Measurements from ENCODE around the gene SYT1.
"Not testable (repeated sequence)": the region's sequence is repeated elsewhere in the genome, so short reads cannot be mapped to it uniquely, and the experiment has no call there.

The SYT1 gene

DNA sequence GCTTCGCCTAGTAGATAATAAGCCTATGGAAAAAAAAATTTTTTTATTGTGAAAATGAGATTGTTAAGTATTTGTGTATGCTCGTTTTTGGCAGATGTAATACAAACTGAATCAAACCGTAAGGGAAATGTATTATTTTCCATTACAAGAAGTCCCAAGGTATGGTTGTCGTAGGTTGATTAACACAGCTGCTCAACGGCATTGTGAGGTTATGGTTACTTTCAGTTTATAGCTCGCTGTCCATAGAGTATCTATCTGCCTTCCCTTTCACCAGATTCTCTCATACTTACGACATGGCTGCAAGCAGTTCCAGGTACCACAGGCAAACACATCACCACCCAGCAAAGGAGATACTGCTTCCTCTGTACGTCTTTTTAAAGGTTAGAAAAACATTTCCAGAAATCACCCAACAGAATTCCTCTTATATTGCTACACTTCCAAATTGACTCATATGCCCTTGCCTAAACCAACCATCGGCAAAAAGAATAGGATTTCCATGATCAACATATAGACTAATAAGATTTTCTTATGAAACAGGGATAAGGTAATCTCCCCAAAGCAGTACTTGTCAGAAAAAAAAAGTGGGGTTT lies 338.6 kb downstream of the SYT1 start:
- Histone ChIP-seq H3K36me3 (ENCODE audit: control insufficient read depth, insufficient read depth, low read length) (no peaks in the 10 kb centered on the region), H3K9me3 (ENCODE audit: control insufficient read depth, insufficient read depth, low read length) (no peaks in the 10 kb centered on the region), H3K9ac (ENCODE audit: low read depth, low read length) (no peak overlapping the region), H3K27ac (ENCODE audit: low read depth, low read length) (no peak overlapping the region), H3K4me1 (ENCODE audit: control insufficient read depth, insufficient read depth, low read length) (peaks cover 7% of the 10 kb centered on the region; the same call in 1 of the 2 replicates), H3K4me3 (ENCODE audit: low read depth, low read length) (no peak overlapping the region), H3K27me3 (ENCODE audit: control insufficient read depth, insufficient read depth, low read length) (no peaks in the 10 kb centered on the region)

DNA sequence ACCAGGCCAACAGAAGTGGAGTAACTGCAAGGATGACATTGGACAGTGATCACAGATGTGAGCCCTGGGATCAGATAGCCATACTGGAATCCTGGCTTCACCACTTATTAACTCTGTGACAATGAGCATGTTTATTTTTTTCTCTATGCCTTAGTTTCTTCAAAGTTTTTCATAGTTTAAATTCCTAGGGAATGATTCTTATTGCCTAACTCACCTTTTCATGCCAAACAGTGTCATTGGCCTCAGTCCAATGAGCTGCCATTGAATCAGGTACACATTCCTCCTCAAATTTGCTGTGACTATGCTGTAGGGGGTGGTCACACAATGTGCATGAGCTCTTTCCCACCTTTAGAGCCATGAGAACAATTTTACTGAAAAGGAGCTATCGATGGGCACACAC lies 342.3 kb downstream of the SYT1 start:
- no peaks in the 10 kb centered on the region for H3K36me3 ChIP-seq (ENCODE audit: control insufficient read depth, insufficient read depth, low read length)
- no peaks in the 10 kb centered on the region for H3K9me3 ChIP-seq (ENCODE audit: control insufficient read depth, insufficient read depth, low read length)
- no peak overlapping the region for H3K27ac ChIP-seq (ENCODE audit: low read depth, low read length)
- H3K4me3 ChIP-seq (ENCODE audit: low read depth, low read length): no peak overlapping the region
- H3K27me3 ChIP-seq (ENCODE audit: control insufficient read depth, insufficient read depth, low read length): no peaks in the 10 kb centered on the region
- no peaks in the 10 kb centered on the region for H3K4me1 ChIP-seq (ENCODE audit: control insufficient read depth, insufficient read depth, low read length)
- no peak overlapping the region for H3K9ac ChIP-seq (ENCODE audit: low read depth, low read length)

DNA sequence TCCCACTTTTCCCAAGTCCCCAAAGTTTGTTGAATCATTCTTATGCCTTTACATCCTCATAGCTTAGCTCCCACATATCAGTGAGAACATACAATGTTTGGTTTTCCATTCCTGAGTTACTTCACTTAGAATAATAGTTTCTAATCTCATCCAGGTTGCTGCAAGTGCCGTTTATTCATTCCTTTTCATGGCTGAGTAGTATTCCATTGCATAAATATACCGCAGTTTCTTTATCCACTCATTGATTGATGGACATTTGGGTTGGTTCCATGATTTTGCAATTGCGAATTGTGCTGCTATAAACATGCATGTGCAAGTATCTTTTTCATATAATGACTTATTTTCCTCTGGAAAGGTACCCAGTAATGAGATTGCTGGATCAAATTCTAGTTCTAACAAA lies 345.8 kb downstream of the SYT1 start:
- not testable (repeated sequence) for H3K4me1 ChIP-seq (ENCODE audit: control insufficient read depth, insufficient read depth, low read length); H3K4me3 ChIP-seq (ENCODE audit: low read depth, low read length); H3K27me3 ChIP-seq (ENCODE audit: control insufficient read depth, insufficient read depth, low read length); H3K27ac ChIP-seq (ENCODE audit: low read depth, low read length); H3K36me3 ChIP-seq (ENCODE audit: control insufficient read depth, insufficient read depth, low read length); H3K9ac ChIP-seq (ENCODE audit: low read depth, low read length); H3K9me3 ChIP-seq (ENCODE audit: control insufficient read depth, insufficient read depth, low read length)

DNA sequence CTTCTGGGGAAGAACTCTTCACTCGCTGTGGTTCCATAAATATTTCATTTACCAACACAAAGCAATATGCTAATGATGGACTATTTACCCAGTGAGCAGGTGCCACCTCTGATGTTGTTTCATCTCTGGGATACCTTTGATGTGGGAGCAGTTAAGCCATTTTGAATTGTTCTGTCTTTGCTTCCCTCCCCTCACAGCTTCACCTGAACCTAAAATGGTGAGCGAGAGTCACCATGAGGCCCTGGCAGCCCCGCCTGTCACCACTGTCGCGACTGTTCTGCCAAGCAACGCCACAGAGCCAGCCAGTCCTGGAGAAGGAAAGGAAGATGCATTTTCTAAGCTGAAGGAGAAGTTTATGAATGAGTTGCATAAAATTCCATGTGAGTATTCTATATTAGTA lies 352.7 kb downstream of the SYT1 start:
- Histone ChIP-seq H3K9ac (ENCODE audit: low read depth, low read length) (no peak overlapping the region), H3K36me3 (ENCODE audit: control insufficient read depth, insufficient read depth, low read length) (peaks cover 5% of the 10 kb centered on the region; the same call in 1 of the 2 replicates), H3K27ac (ENCODE audit: low read depth, low read length) (no peak overlapping the region), H3K4me1 (ENCODE audit: control insufficient read depth, insufficient read depth, low read length) (no peaks in the 10 kb centered on the region), H3K27me3 (ENCODE audit: control insufficient read depth, insufficient read depth, low read length) (no peaks in the 10 kb centered on the region), H3K4me3 (ENCODE audit: low read depth, low read length) (no peak overlapping the region), H3K9me3 (ENCODE audit: control insufficient read depth, insufficient read depth, low read length) (peaks cover 12% of the 10 kb centered on the region; the same call in 1 of the 2 replicates)

DNA sequence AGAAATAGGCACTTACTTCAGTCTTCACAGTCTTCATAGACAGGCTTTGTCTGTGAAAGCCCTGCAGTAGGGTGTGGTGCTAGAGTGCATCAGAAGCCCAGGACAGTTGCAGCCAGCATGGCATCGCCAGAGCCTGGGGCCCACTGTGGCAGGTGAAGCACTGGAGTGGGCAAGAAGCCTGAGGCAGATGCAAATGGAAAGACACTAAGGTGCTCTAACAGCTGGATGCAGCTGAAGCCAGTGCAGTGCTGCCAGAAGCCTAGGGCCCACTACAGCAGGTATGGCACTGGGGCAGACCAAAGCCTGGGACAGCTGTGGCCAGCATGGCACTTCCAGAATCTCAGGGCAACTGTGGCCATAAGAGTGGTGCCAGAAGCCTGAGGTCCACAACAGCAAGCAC lies 358.6 kb downstream of the SYT1 start:
- peaks cover 4% of the 10 kb centered on the region; the same call in 1 of the 2 replicates for H3K4me1 ChIP-seq (ENCODE audit: control insufficient read depth, insufficient read depth, low read length)
- H3K27ac ChIP-seq (ENCODE audit: low read depth, low read length): no peak overlapping the region
- peaks cover 3% of the 10 kb centered on the region; the same call in 1 of the 2 replicates for H3K36me3 ChIP-seq (ENCODE audit: control insufficient read depth, insufficient read depth, low read length)
- H3K27me3 ChIP-seq (ENCODE audit: control insufficient read depth, insufficient read depth, low read length): no peaks in the 10 kb centered on the region
- no peak overlapping the region for H3K9ac ChIP-seq (ENCODE audit: low read depth, low read length)
- peaks cover 12% of the 10 kb centered on the region; the same call in 1 of the 2 replicates for H3K9me3 ChIP-seq (ENCODE audit: control insufficient read depth, insufficient read depth, low read length)
- no peak overlapping the region for H3K4me3 ChIP-seq (ENCODE audit: low read depth, low read length)

DNA sequence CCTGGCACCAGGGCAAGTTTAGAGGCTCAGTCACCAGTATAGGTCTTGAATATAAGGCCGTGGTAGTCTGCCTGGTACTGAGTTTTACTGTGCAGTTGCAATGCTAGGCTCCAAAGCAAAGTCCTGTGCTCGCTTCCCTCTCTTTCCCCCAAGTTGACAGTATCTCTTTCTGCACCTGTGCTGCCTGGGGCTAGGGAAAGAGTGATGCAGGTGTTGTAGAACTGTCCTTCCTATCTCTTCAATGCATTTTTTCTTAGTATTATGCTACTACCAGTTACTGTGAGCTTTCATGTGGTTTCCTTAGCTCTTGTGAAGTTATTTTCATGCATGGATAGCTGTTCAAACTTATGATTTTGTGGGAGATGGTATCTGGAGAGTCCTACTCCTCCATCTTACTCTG lies 359.2 kb downstream of the SYT1 start:
- H3K4me3 ChIP-seq (ENCODE audit: low read depth, low read length): no peak overlapping the region
- H3K9ac ChIP-seq (ENCODE audit: low read depth, low read length): no peak overlapping the region
- H3K9me3 ChIP-seq (ENCODE audit: control insufficient read depth, insufficient read depth, low read length): peaks cover 12% of the 10 kb centered on the region; the same call in 1 of the 2 replicates
- no peaks in the 10 kb centered on the region for H3K36me3 ChIP-seq (ENCODE audit: control insufficient read depth, insufficient read depth, low read length)
- H3K4me1 ChIP-seq (ENCODE audit: control insufficient read depth, insufficient read depth, low read length): peaks cover 8% of the 10 kb centered on the region
- no peak overlapping the region for H3K27ac ChIP-seq (ENCODE audit: low read depth, low read length)
- no peaks in the 10 kb centered on the region for H3K27me3 ChIP-seq (ENCODE audit: control insufficient read depth, insufficient read depth, low read length)

DNA sequence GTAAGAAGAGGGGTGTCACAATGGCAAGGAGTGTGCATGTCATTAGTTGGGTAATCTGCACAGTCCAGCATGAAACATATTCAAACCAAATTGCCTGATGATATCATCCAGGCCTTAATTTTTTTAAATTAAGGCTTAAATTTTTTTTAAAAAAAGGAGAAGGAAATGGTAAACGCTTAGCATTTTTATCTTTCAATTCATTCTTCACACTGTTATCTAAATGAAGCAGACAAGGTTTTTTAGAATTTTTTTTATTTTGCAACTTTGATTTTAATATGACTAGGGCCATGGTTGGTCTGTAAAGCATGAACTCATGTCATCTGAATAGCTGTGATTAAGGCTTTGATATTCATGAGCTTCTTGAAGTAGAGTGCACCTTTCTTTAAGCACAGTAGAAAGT lies 362.5 kb downstream of the SYT1 start:
- no peak overlapping the region for H3K9ac ChIP-seq (ENCODE audit: low read depth, low read length)
- H3K4me3 ChIP-seq (ENCODE audit: low read depth, low read length): no peak overlapping the region
- no peaks in the 10 kb centered on the region for H3K27me3 ChIP-seq (ENCODE audit: control insufficient read depth, insufficient read depth, low read length)
- no peaks in the 10 kb centered on the region for H3K9me3 ChIP-seq (ENCODE audit: control insufficient read depth, insufficient read depth, low read length)
- no peaks in the 10 kb centered on the region for H3K36me3 ChIP-seq (ENCODE audit: control insufficient read depth, insufficient read depth, low read length)
- H3K4me1 ChIP-seq (ENCODE audit: control insufficient read depth, insufficient read depth, low read length): peaks cover 13% of the 10 kb centered on the region
- H3K27ac ChIP-seq (ENCODE audit: low read depth, low read length): no peak overlapping the region

DNA sequence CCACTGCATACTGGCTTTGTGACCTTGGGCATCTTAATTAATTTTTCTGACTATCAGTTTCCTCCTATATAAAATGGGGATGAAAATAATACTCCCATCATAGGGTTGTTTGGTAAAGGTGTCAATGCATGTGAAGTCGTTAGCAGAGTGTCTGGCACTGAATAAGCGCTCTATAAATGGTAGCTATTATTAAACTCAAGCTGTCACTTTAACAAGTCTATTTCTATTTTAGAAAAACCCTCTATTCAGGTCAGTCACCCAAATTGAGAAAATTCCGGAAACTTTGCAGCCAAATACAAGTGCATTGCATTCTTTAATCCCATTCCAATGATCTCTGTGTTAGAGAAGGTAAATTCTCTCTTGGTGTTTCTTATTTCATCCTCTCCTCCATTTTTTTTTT lies 363.1 kb downstream of the SYT1 start:
- no peak overlapping the region for H3K9ac ChIP-seq (ENCODE audit: low read depth, low read length)
- no peaks in the 10 kb centered on the region for H3K36me3 ChIP-seq (ENCODE audit: control insufficient read depth, insufficient read depth, low read length)
- H3K27me3 ChIP-seq (ENCODE audit: control insufficient read depth, insufficient read depth, low read length): no peaks in the 10 kb centered on the region
- H3K4me1 ChIP-seq (ENCODE audit: control insufficient read depth, insufficient read depth, low read length): peaks cover 13% of the 10 kb centered on the region
- H3K9me3 ChIP-seq (ENCODE audit: control insufficient read depth, insufficient read depth, low read length): no peaks in the 10 kb centered on the region
- H3K27ac ChIP-seq (ENCODE audit: low read depth, low read length): no peak overlapping the region
- no peak overlapping the region for H3K4me3 ChIP-seq (ENCODE audit: low read depth, low read length)

DNA sequence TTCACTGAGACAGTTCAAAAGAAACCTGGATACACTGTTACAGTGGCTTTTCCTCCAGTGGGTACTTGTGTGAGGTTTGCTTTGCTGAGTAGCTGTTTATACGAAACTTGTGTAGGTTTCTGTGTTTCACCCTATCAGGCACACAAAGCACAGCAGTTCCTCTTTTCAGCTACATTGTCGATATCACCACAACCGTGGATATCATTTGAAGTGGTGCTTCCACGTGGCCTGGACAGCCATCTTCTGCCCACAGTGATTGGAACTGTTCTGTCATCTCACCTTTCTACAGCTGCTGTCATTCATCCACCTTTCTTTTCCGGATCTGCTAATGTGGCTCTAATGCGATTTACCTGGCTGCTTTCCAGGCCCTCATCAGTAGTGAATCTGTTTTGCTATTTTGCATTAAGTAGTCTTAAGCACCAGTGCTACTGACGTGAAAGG lies 368.8 kb downstream of the SYT1 start:
- Histone ChIP-seq H3K27ac (ENCODE audit: low read depth, low read length) (no peak overlapping the region), H3K4me3 (ENCODE audit: low read depth, low read length) (no peak overlapping the region), H3K4me1 (ENCODE audit: control insufficient read depth, insufficient read depth, low read length) (peaks cover 26% of the 10 kb centered on the region), H3K9me3 (ENCODE audit: control insufficient read depth, insufficient read depth, low read length) (no peaks in the 10 kb centered on the region), H3K9ac (ENCODE audit: low read depth, low read length) (no peak overlapping the region), H3K36me3 (ENCODE audit: control insufficient read depth, insufficient read depth, low read length) (no peaks in the 10 kb centered on the region), H3K27me3 (ENCODE audit: control insufficient read depth, insufficient read depth, low read length) (no peaks in the 10 kb centered on the region)

DNA sequence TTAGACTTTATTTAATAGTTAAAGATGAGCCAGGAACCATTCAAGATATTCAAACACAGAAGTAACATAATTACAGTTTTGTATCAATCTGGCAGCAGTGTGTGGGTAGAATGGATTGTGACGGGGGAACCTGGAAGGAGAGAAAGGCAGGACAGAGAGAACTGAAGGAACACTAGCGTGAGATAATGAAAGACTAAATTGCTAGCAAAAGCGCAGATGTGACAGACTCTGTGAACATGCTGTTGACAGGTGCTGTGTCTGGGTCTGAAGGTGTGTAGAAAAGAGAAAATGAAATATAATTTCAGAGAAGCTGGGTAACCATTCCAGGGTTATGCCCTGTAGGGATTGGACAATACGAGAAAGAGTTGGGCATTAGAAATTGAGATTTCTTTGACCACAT lies 372.3 kb downstream of the SYT1 start:
- Histone ChIP-seq H3K9ac (ENCODE audit: low read depth, low read length) (no peak overlapping the region), H3K4me1 (ENCODE audit: control insufficient read depth, insufficient read depth, low read length) (peaks cover 17% of the 10 kb centered on the region), H3K27me3 (ENCODE audit: control insufficient read depth, insufficient read depth, low read length) (no peaks in the 10 kb centered on the region), H3K4me3 (ENCODE audit: low read depth, low read length) (no peak overlapping the region), H3K27ac (ENCODE audit: low read depth, low read length) (no peak overlapping the region), H3K9me3 (ENCODE audit: control insufficient read depth, insufficient read depth, low read length) (no peaks in the 10 kb centered on the region), H3K36me3 (ENCODE audit: control insufficient read depth, insufficient read depth, low read length) (no peaks in the 10 kb centered on the region)

DNA sequence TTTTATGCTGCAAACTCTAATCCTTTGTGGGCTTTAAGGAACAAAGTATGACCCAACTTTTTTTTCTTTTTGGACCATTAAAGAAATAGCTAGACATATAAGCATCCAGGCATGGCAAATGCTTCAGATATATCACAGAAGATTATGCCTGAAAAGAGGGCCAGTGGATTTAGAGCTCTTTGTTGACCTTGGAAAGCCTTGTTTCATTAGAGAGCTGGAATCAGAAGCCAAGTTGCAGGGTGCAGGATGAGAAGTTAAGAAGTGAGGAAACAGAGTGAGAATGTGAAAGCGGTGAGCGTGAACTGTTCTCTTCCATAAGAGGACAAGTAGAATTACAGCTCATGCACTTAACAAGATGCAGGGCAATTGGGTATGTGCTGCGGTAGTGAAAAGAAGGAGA lies 373.7 kb downstream of the SYT1 start:
- no peak overlapping the region for H3K9ac ChIP-seq (ENCODE audit: low read depth, low read length)
- no peak overlapping the region for H3K27ac ChIP-seq (ENCODE audit: low read depth, low read length)
- H3K4me3 ChIP-seq (ENCODE audit: low read depth, low read length): no peak overlapping the region
- H3K36me3 ChIP-seq (ENCODE audit: control insufficient read depth, insufficient read depth, low read length): no peaks in the 10 kb centered on the region
- no peaks in the 10 kb centered on the region for H3K27me3 ChIP-seq (ENCODE audit: control insufficient read depth, insufficient read depth, low read length)
- H3K4me1 ChIP-seq (ENCODE audit: control insufficient read depth, insufficient read depth, low read length): peaks cover 17% of the 10 kb centered on the region
- no peaks in the 10 kb centered on the region for H3K9me3 ChIP-seq (ENCODE audit: control insufficient read depth, insufficient read depth, low read length)

Measured in HUES48 (cell line).